ENCODE measurements around the gene PLXDC2.

DNA sequence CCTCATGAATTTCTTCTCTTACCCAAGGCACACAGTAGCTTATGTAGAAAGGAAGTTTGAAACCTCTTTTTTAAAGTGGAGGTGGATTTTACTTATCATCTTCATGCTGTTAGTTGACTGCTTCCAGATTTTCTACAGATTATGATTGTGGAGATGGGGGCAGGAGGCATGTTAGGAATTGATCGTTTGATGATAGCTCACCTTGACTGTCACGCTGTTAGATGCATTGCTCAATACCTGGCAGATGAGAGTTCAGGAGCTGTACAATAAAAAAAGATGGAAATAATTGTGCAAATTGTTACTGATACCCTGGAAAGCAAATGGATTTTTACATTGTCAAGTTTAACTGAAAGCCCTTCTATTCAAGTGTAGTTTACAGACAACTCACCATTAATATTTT, 340.3 kb downstream of the PLXDC2 start:
- TF ChIP-seq, protein P1, sequence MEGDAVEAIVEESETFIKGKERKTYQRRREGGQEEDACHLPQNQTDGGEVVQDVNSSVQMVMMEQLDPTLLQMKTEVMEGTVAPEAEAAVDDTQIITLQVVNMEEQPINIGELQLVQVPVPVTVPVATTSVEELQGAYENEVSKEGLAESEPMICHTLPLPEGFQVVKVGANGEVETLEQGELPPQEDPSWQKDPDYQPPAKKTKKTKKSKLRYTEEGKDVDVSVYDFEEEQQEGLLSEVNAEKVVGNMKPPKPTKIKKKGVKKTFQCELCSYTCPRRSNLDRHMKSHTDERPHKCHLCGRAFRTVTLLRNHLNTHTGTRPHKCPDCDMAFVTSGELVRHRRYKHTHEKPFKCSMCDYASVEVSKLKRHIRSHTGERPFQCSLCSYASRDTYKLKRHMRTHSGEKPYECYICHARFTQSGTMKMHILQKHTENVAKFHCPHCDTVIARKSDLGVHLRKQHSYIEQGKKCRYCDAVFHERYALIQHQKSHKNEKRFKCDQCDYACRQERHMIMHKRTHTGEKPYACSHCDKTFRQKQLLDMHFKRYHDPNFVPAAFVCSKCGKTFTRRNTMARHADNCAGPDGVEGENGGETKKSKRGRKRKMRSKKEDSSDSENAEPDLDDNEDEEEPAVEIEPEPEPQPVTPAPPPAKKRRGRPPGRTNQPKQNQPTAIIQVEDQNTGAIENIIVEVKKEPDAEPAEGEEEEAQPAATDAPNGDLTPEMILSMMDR (IDR thresholded peaks at IDR 0.05) = no peak
- no peak for TF ChIP-seq POLR2A (IDR thresholded peaks at IDR 0.05)

Measured in vagina (tissue), 2 donors.